Panc1 (cell line): ENCODE data around the gene SHKBP1. TPM values are rescaled to one million over a fixed set of nuclear protein-coding genes. Genes with fewer than 3 reads are reported as not detected.

Experiments
- ATAC-seq: fragments of 200-7000 bp; cut with Tn5 transposase; 2 replicates; pipeline ENCODE4 v1.9.1; 2020; ENCODE audit warnings: mild to moderate bottlenecking, moderate library complexity
- BruUV-seq: library from RNA; stranded (reverse); fragments of 400-500 nt; replicated peaks from 2 replicates; lab custom pipeline; 2021; lab: Mats Ljungman, UMichigan
- CTCF ChIA-PET: fragments of 300-600 bp; sonication (Branson Sonifier 250); formaldehyde crosslinking; loops from one replicate; lab custom pipeline; 2022; ENCODE audit warnings: antibody characterized with exemption; lab: Charles Lee
- POLR2A ChIA-PET: fragments of 300-600 bp; sonication (Branson Sonifier 250); formaldehyde crosslinking; loops from one replicate; lab custom pipeline; 2022; ENCODE audit warnings: antibody characterized with exemption; lab: Charles Lee
- DNase-seq: peaks from one replicate; pipeline ENCODE4 v3.0.0-alpha.2; 2010; ENCODE audit warnings: low read depth, low spot score
- H3K27ac ChIP-seq: 2 replicates; pipeline ENCODE4 v1.5.1; 2011; ENCODE audit warnings: mild to moderate bottlenecking, low read length, inconsistent platforms
- H3K27me3 ChIP-seq: fragments of 200-500 bp; sonication (Bioruptor generic); 2 replicates; pipeline ENCODE4 v1.6.0; 2014; ENCODE audit warnings: low read length, inconsistent platforms; ENCODE audit not compliant: control insufficient read depth, insufficient read depth
- H3K36me3 ChIP-seq: fragments of 200-500 bp; sonication (Bioruptor generic); 2 replicates; pipeline ENCODE4 v1.5.1; 2014; ENCODE audit warnings: inconsistent platforms, mild to moderate bottlenecking, low read length, moderate library complexity; ENCODE audit not compliant: control insufficient read depth, insufficient read depth
- H3K4me1 ChIP-seq: 2 replicates; pipeline ENCODE4 v1.5.1; 2011; ENCODE audit warnings: inconsistent platforms, mild to moderate bottlenecking, low read length, moderate library complexity; ENCODE audit not compliant: control insufficient read depth, insufficient read depth
- H3K4me3 ChIP-seq, 2 experiments: 2 replicates each; pipeline ENCODE4 v1.5.1; 2011 to 2012; ENCODE audit warnings: low read depth in 2 of 2, low read length in 2 of 2, mild to moderate bottlenecking in 2 of 2, inconsistent platforms in 1 of 2, moderate library complexity in 1 of 2
- H3K9me3 ChIP-seq: fragments of 200-500 bp; sonication (Bioruptor generic); 2 replicates; pipeline ENCODE4 v1.5.1; 2014; ENCODE audit warnings: low read depth, mild to moderate bottlenecking, inconsistent platforms, low read length, moderate library complexity; ENCODE audit not compliant: control insufficient read depth, insufficient read depth
- POLR2AphosphoS5 ChIP-seq: IDR thresholded peaks from 2 replicates; pipeline ENCODE4 v1.6.1; 2012; ENCODE audit warnings: mild to moderate bottlenecking, low read depth, low read length, moderate library complexity
- SIN3A ChIP-seq: IDR thresholded peaks from 2 replicates; pipeline ENCODE4 v1.6.1; 2012; ENCODE audit warnings: low read depth, mild to moderate bottlenecking, low read length, moderate library complexity, borderline replicate concordance; ENCODE audit not compliant: insufficient read depth
- TCF7L2 ChIP-seq: IDR thresholded peaks from 2 replicates; pipeline ENCODE4 v1.6.1; 2011; ENCODE audit warnings: mild to moderate bottlenecking, low read depth, low read length, inconsistent platforms
- in situ Hi-C: cut with HindIII; loops from 2 replicates; pipeline ENCODE4 v1.10.0; 2016; ENCODE audit warnings: low sequenced_read_pairs, low pct_unique_long_range_greater_than_20kb
- intact Hi-C: fragments of 100-400 bp; cut with micrococcal nuclease; formaldehyde crosslinking; loops from one replicate; pipeline ENCODE4 v1.10.0; 2022; ENCODE audit not compliant: unreplicated experiment
- total RNA-seq: library from RNA; stranded (reverse); gene quantifications from one replicate; pipeline ENCODE4 v1.2.1, GENCODE V29; 2021; ENCODE audit not compliant: unreplicated experiment
- TF ChIP-seq, protein P1 (sequence below): fragments of 450-650 bp; IDR thresholded peaks from 2 replicates; pipeline ENCODE4 v1.5.1; 2017; ENCODE audit warnings: mild to moderate bottlenecking
- TF ChIP-seq, protein P2 (sequence below), 2 experiments: IDR thresholded peaks; 2 replicates each; pipeline ENCODE4 v1.6.1; 2011 to 2012; ENCODE audit warnings: low read depth in 2 of 2, control low read depth in 1 of 2, low read length in 1 of 2, mild to moderate bottlenecking in 1 of 2, moderate library complexity in 1 of 2; ENCODE audit not compliant: insufficient read depth in 1 of 2

The SHKBP1 gene
- total RNA-seq, 1 experiment from 2014 or later: 55.9 TPM

DNA sequence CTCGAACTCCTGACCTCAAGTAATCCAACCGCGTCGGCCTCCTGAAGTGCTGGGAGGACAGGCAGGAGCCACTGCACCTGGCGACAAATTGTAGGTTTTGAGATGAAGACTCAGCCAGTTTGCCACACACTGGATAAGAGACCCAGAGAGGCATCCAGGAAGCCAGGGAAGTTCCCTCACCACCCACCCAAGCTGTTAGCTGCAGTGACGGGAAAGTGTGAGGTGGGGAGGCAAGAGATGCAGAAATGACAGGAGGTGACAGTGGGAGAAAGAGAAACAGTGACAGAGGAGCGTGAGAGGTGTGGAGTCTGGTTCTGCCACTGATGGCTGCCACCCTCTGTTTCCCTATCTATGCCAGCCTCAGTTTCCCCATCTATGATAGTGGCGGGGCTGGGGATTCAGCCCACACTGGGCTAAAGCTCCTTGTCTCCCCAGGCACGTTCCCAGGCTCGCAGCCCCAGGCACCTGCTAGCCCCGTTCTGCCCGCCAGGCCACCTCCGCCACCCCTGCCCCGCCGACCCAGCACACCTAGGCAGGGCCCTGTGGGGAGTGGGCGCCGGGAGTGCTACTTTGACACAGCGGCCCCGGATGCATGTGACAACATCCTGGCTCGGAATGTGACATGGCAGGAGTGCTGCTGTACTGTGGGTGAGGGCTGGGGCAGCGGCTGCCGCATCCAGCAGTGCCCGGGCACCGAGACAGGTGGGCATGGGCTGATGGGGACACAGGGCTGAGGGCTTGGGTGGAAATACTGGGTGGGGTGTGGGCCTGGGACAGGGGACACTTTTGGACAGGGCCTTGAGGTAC is 45.5 kb downstream of the SHKBP1 start:
- H3K27ac ChIP-seq: no peak overlapping the region

DNA sequence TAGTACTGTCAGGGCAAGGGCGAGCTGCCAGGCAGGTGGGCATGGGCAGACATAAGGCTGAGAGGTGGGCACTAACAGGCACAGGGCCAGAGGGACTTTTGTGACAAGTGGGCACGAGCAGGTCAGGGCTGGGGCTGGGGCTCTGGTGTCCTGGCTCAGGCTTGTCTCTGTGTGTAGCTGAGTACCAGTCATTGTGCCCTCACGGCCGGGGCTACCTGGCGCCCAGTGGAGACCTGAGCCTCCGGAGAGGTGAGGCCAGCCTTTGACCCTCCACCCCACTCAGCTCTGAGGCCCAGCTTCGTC is 46.1 kb downstream of the SHKBP1 start:
- BruUV-seq: no TSS peak
- in situ Hi-C loops (no loop called here), intact Hi-C loops (no loop called here)
- CTCF ChIA-PET: no interaction called here
- Histone ChIP-seq H3K4me3 (no peak overlapping the region), H3K9me3 (no peaks in the 10 kb centered on the region), H3K4me1 (no peaks in the 10 kb centered on the region), H3K36me3 (no peaks in the 10 kb centered on the region), H3K27ac (no peak overlapping the region), H3K27me3 (no peaks in the 10 kb centered on the region)
- DNase-seq: no peak
- POLR2A ChIA-PET: no interaction called here
- TF ChIP-seq TCF7L2 (no peak), SIN3A (no peak), POLR2AphosphoS5 (no peak)
- TF ChIP-seq, protein P1, sequence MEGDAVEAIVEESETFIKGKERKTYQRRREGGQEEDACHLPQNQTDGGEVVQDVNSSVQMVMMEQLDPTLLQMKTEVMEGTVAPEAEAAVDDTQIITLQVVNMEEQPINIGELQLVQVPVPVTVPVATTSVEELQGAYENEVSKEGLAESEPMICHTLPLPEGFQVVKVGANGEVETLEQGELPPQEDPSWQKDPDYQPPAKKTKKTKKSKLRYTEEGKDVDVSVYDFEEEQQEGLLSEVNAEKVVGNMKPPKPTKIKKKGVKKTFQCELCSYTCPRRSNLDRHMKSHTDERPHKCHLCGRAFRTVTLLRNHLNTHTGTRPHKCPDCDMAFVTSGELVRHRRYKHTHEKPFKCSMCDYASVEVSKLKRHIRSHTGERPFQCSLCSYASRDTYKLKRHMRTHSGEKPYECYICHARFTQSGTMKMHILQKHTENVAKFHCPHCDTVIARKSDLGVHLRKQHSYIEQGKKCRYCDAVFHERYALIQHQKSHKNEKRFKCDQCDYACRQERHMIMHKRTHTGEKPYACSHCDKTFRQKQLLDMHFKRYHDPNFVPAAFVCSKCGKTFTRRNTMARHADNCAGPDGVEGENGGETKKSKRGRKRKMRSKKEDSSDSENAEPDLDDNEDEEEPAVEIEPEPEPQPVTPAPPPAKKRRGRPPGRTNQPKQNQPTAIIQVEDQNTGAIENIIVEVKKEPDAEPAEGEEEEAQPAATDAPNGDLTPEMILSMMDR: no peak
- TF ChIP-seq, protein P2, sequence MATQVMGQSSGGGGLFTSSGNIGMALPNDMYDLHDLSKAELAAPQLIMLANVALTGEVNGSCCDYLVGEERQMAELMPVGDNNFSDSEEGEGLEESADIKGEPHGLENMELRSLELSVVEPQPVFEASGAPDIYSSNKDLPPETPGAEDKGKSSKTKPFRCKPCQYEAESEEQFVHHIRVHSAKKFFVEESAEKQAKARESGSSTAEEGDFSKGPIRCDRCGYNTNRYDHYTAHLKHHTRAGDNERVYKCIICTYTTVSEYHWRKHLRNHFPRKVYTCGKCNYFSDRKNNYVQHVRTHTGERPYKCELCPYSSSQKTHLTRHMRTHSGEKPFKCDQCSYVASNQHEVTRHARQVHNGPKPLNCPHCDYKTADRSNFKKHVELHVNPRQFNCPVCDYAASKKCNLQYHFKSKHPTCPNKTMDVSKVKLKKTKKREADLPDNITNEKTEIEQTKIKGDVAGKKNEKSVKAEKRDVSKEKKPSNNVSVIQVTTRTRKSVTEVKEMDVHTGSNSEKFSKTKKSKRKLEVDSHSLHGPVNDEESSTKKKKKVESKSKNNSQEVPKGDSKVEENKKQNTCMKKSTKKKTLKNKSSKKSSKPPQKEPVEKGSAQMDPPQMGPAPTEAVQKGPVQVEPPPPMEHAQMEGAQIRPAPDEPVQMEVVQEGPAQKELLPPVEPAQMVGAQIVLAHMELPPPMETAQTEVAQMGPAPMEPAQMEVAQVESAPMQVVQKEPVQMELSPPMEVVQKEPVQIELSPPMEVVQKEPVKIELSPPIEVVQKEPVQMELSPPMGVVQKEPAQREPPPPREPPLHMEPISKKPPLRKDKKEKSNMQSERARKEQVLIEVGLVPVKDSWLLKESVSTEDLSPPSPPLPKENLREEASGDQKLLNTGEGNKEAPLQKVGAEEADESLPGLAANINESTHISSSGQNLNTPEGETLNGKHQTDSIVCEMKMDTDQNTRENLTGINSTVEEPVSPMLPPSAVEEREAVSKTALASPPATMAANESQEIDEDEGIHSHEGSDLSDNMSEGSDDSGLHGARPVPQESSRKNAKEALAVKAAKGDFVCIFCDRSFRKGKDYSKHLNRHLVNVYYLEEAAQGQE (IDR thresholded peaks at IDR 0.05; ENCODE audit: insufficient read depth in 1 of 2, low read depth in 2 of 2, low read length in 1 of 2): no peak
- ATAC-seq: no peak

More for the DNA sequence above, 45.5 kb downstream of the SHKBP1 start:
- no peaks in the 10 kb centered on the region for H3K27me3 ChIP-seq
- DNase-seq (no peak), ATAC-seq (no peak)
- H3K9me3 ChIP-seq: no peaks in the 10 kb centered on the region
- H3K4me1 ChIP-seq: no peaks in the 10 kb centered on the region
- CTCF ChIA-PET: no interaction called here
- no TSS peak for BruUV-seq
- TF ChIP-seq, protein P1: no peak
- TF ChIP-seq SIN3A: no peak
- no peak for TF ChIP-seq POLR2AphosphoS5
- TF ChIP-seq TCF7L2: no peak
- TF ChIP-seq, protein P2 (IDR thresholded peaks at IDR 0.05; ENCODE audit: insufficient read depth in 1 of 2, low read depth in 2 of 2, low read length in 1 of 2): no peak
- H3K36me3 ChIP-seq: no peaks in the 10 kb centered on the region
- intact Hi-C loops (no loop called here), in situ Hi-C loops (no loop called here)
- POLR2A ChIA-PET: no interaction called here
- no peak overlapping the region for H3K4me3 ChIP-seq
